HEK293 (cell line): ENCODE results near the gene OBSCN.

Experiments used
- CTCF ChIA-PET: fragments of 350-600 bp; formaldehyde crosslinking; extraction: SDS; loops from one replicate; lab custom pipeline; 2021; ENCODE audit warnings: antibody characterized with exemption; lab: Yijun Ruan, JAX
- POLR2A ChIA-PET: fragments of 300-600 bp; formaldehyde crosslinking; extraction: SDS; loops from one replicate; lab custom pipeline; 2020; ENCODE audit warnings: antibody characterized with exemption, inconsistent platforms; lab: Yijun Ruan, JAX
- H3K27ac ChIP-seq: fragments of 200-500 bp; sonication (Bioruptor generic); 2 replicates; pipeline ENCODE4 v1.5.1; 2014; ENCODE audit warnings: low read depth, low read length, control low read depth, inconsistent platforms; ENCODE audit errors: extremely low read depth
- H3K36me3 ChIP-seq, 2 experiments: fragments of 200-500 bp in 1 of 2; sonication (Bioruptor generic) in 1 of 2; 1 replicate in 1 of 2; 2 replicates in 1 of 2; pipeline ENCODE4 v1.5.1; 2014 to 2017; ENCODE audit warnings: inconsistent platforms in 2 of 2, low read length in 2 of 2; ENCODE audit not compliant: control insufficient read depth in 2 of 2, insufficient read depth in 1 of 2
- H3K4me1 ChIP-seq: fragments of 200-500 bp; sonication (Bioruptor generic); 2 replicates; pipeline ENCODE4 v1.5.1; 2014; ENCODE audit warnings: mild to moderate bottlenecking, low read length, inconsistent platforms; ENCODE audit not compliant: control insufficient read depth, insufficient read depth
- H3K4me3 ChIP-seq: 2 replicates; pipeline ENCODE4 v1.5.1; 2011; ENCODE audit warnings: low read depth, mild to moderate bottlenecking, control low read depth, low read length, moderate library complexity
- H3K9me3 ChIP-seq: fragments of 200-500 bp; sonication (Bioruptor generic); 2 replicates; pipeline ENCODE4 v1.5.1; 2014; ENCODE audit warnings: low read depth, low read length, inconsistent platforms; ENCODE audit not compliant: control insufficient read depth, insufficient read depth
- BCL11A ChIP-seq: fragments of 450-650 bp; formaldehyde crosslinking; IDR thresholded peaks from 2 replicates; pipeline ENCODE4 v1.5.1; 2016; ENCODE audit warnings: low read depth, missing biosample characterization, missing genetic modification characterization
- CTCF ChIP-seq: fragments of 450-650 bp; formaldehyde crosslinking; IDR thresholded peaks from 2 replicates; pipeline ENCODE4 v1.5.1; 2016; ENCODE audit warnings: missing biosample characterization, missing genetic modification characterization
- GFI1B ChIP-seq: fragments of 450-650 bp; formaldehyde crosslinking; IDR thresholded peaks from 2 replicates; pipeline ENCODE4 v1.5.1; 2016; ENCODE audit warnings: missing biosample characterization, missing genetic modification characterization
- KLF8 ChIP-seq: fragments of 450-650 bp; formaldehyde crosslinking; IDR thresholded peaks from 2 replicates; pipeline ENCODE4 v1.5.1; 2016; ENCODE audit warnings: missing biosample characterization, missing genetic modification characterization
- MEIS1 ChIP-seq: sonication (generic); formaldehyde crosslinking; IDR thresholded peaks from 2 replicates; pipeline ENCODE4 v1.8.1; 2022; ENCODE audit warnings: missing genetic modification reagents, mild to moderate bottlenecking, borderline replicate concordance
- MYNN ChIP-seq: fragments of 450-650 bp; formaldehyde crosslinking; IDR thresholded peaks from 2 replicates; pipeline ENCODE4 v1.5.1; 2016; ENCODE audit warnings: missing biosample characterization, missing genetic modification characterization, borderline replicate concordance
- SP3 ChIP-seq: fragments of 450-650 bp; formaldehyde crosslinking; IDR thresholded peaks from 2 replicates; pipeline ENCODE4 v1.5.1; 2016; ENCODE audit warnings: missing biosample characterization, missing genetic modification characterization
- ZBTB6 ChIP-seq: fragments of 450-650 bp; formaldehyde crosslinking; IDR thresholded peaks from 2 replicates; pipeline ENCODE4 v1.5.1; 2017; ENCODE audit warnings: missing biosample characterization, missing genetic modification characterization
- ZNF10 ChIP-seq: fragments of 450-650 bp; formaldehyde crosslinking; IDR thresholded peaks from 2 replicates; pipeline ENCODE4 v1.5.1; 2017; ENCODE audit warnings: missing biosample characterization, missing genetic modification characterization
- ZNF184 ChIP-seq: fragments of 450-650 bp; IDR thresholded peaks from 2 replicates; pipeline ENCODE4 v1.5.1; 2018; ENCODE audit warnings: missing biosample characterization, mild to moderate bottlenecking, missing genetic modification characterization
- ZNF302 ChIP-seq: fragments of 450-650 bp; formaldehyde crosslinking; IDR thresholded peaks from 2 replicates; pipeline ENCODE4 v1.5.1; 2016; ENCODE audit warnings: missing biosample characterization, missing genetic modification characterization, low read depth
- ZNF48 ChIP-seq: fragments of 450-650 bp; formaldehyde crosslinking; IDR thresholded peaks from 2 replicates; pipeline ENCODE4 v1.5.1; 2016; ENCODE audit warnings: missing biosample characterization, missing genetic modification characterization
- ZNF513 ChIP-seq: fragments of 450-650 bp; IDR thresholded peaks from 2 replicates; pipeline ENCODE4 v1.5.1; 2018; ENCODE audit warnings: missing biosample characterization, missing genetic modification characterization
- ZNF518A ChIP-seq: fragments of 450-650 bp; formaldehyde crosslinking; conservative IDR thresholded peaks from 2 replicates; pipeline ENCODE4 v1.5.1; 2016; ENCODE audit warnings: low read depth, missing biosample characterization, missing genetic modification characterization
- ZNF548 ChIP-seq: fragments of 450-650 bp; formaldehyde crosslinking; IDR thresholded peaks from 2 replicates; pipeline ENCODE4 v1.5.1; 2016; ENCODE audit warnings: missing biosample characterization, missing genetic modification characterization
- ZNF549 ChIP-seq: fragments of 450-650 bp; IDR thresholded peaks from 2 replicates; pipeline ENCODE4 v1.5.1; 2018; ENCODE audit warnings: missing biosample characterization, missing genetic modification characterization, mild to moderate bottlenecking, inconsistent platforms, moderate library complexity
- ZNF626 ChIP-seq: fragments of 450-650 bp; sonication (Bioruptor Pico); formaldehyde crosslinking; IDR thresholded peaks from 2 replicates; pipeline ENCODE4 v1.5.1; 2018; ENCODE audit warnings: missing biosample characterization, missing genetic modification characterization, inconsistent platforms
- ZNF704 ChIP-seq: fragments of 450-650 bp; formaldehyde crosslinking; IDR thresholded peaks from 2 replicates; pipeline ENCODE4 v1.5.1; 2016; ENCODE audit warnings: missing biosample characterization, missing genetic modification characterization
- ZNF792 ChIP-seq: fragments of 450-650 bp; formaldehyde crosslinking; IDR thresholded peaks from 2 replicates; pipeline ENCODE4 v1.5.1; 2016; ENCODE audit warnings: missing biosample characterization, missing genetic modification characterization

The OBSCN gene

GRCh38 chr1:228358764-228359612 is 151.1 kb downstream of the OBSCN start (continued):
- TF ChIP-seq CTCF (tag by site-specific recombination) (no peak), ZNF302 (tag by site-specific recombination) (no peak), ZNF184 (tag by site-specific recombination) (no peak), ZNF548 (no peak), BCL11A (tag by site-specific recombination) (no peak)

- H3K27ac ChIP-seq, result no peak overlapping the region
- TF ChIP-seq SP3 (tag by site-specific recombination) (no peak), ZBTB6 (tag by site-specific recombination) (no peak), ZNF10 (tag by site-specific recombination) (no peak), ZNF549 (tag by site-specific recombination) (no peak), ZNF792 (tag by site-specific recombination) (no peak), GFI1B (no peak), MEIS1 (CRISPR knock-in tag) (no peak), ZNF704 (tag by site-specific recombination) (no peak)
- CTCF ChIA-PET, result no interaction called here
- H3K36me3 ChIP-seq, result no peaks in the 10 kb centered on the region
- no peaks in the 10 kb centered on the region for H3K9me3 ChIP-seq
- POLR2A ChIA-PET, result no interaction called here
- no peaks in the 10 kb centered on the region for H3K4me1 ChIP-seq
- no peak overlapping the region for H3K4me3 ChIP-seq
Measured at GRCh38 chr1:228359613-228360532, 152.0 kb downstream of the OBSCN start.

GRCh38 chr1:228360533-228361313 is 152.9 kb downstream of the OBSCN start:
- POLR2A ChIA-PET, result no interaction called here
- Histone ChIP-seq H3K36me3 (no peaks in the 10 kb centered on the region), H3K27ac (no peak overlapping the region), H3K9me3 (no peaks in the 10 kb centered on the region), H3K4me3 (no peak overlapping the region), H3K4me1 (no peaks in the 10 kb centered on the region)
- CTCF ChIA-PET, result no interaction called here
- TF ChIP-seq MYNN (tag by site-specific recombination) (no peak), ZNF48 (no peak), ZNF513 (tag by site-specific recombination) (no peak), ZNF518A (no peak), ZNF626 (tag by site-specific recombination) (no peak), KLF8 (tag by site-specific recombination) (no peak)
